Activated CD8-positive, alpha-beta memory T cell treated with anti-CD3 and anti-CD28 coated beads, Interleukin-2, amount 50 U/mL, for 1 hour (primary cell): ENCODE measurements around the gene RAP1GAP.

Experiments used
- DNase-seq: peaks from one replicate; pipeline ENCODE4 v3.0.0-alpha.2; 2020; ENCODE audit errors: extremely low read depth

The RAP1GAP gene

GRCh38 chr1:21625390-21626190, 43.6 kb downstream of the RAP1GAP start:
- no peak for DNase-seq

- no peak for DNase-seq
Observed at GRCh38 chr1:21624571-21625389, 44.4 kb downstream of the RAP1GAP start.

GRCh38 chr1:21623410-21623961, 45.7 kb downstream of the RAP1GAP start:
- DNase-seq: no peak

GRCh38 chr1:21622466-21623315, 46.5 kb downstream of the RAP1GAP start:
- DNase-seq: no peak

GRCh38 chr1:21621761-21622436, 47.3 kb downstream of the RAP1GAP start:
- DNase-seq: no peak

- DNase-seq: no peak
Observed at GRCh38 chr1:21621051-21621450, 48.1 kb downstream of the RAP1GAP start.

- DNase-seq: no peak
Observed at GRCh38 chr1:21620496-21620895, 48.7 kb downstream of the RAP1GAP start.

- no peak for DNase-seq
Observed at GRCh38 chr1:21620011-21620410, 49.1 kb downstream of the RAP1GAP start.

- DNase-seq: no peak
Observed at GRCh38 chr1:21619375-21619947, 49.7 kb downstream of the RAP1GAP start.

GRCh38 chr1:21618561-21619374, 50.4 kb downstream of the RAP1GAP start:
- DNase-seq: no peak

GRCh38 chr1:21618059-21618458, 51.1 kb downstream of the RAP1GAP start:
- DNase-seq: no peak

- no peak for DNase-seq
Observed at GRCh38 chr1:21617126-21617738, 51.9 kb downstream of the RAP1GAP start.

GRCh38 chr1:21616372-21616771, 52.8 kb downstream of the RAP1GAP start:
- no peak for DNase-seq

- no peak for DNase-seq
Observed at GRCh38 chr1:21614419-21615115, 54.6 kb downstream of the RAP1GAP start.

GRCh38 chr1:21613072-21613867, 55.9 kb downstream of the RAP1GAP start:
- no peak for DNase-seq

- no peak for DNase-seq
Observed at GRCh38 chr1:21612057-21612456, 57.1 kb downstream of the RAP1GAP start.

GRCh38 chr1:21610989-21611785, 58.0 kb downstream of the RAP1GAP start:
- DNase-seq: no peak
